ENCODE results near the gene CPNE8. TPM values are rescaled to one million over a fixed set of nuclear protein-coding genes. Genes with fewer than 3 reads are reported as not detected.
A peak's percentile ranks its signal among the peaks of the same experiment; 100 is the strongest.

CPNE8 gene
- total and polyA plus RNA-seq, 3 experiments from 2014 or later = 2.1 to 6.3 (median 5.9) TPM

GRCh38 chr12:38708466-38708865 is 196.9 kb downstream of the CPNE8 start:
- H3K9me3 Mint-ChIP-seq = peaks cover 0 to 4% (median 1%) of the 10 kb centered on the region in 5 donors
- POLR2A ChIA-PET = no interaction called here
- Histone ChIP-seq H3K4me1 (ENCODE audit: insufficient read depth, low read length) (no peaks in the 10 kb centered on the region), H3K4me3 (ENCODE audit: low read length) (no peak overlapping the region), H3K27me3 (ENCODE audit: insufficient read depth, low read length, poor library complexity, severe bottlenecking) (no peaks in the 10 kb centered on the region), H3K36me3 (ENCODE audit: insufficient read depth, low read length) (no peaks in the 10 kb centered on the region), H3K27ac (ENCODE audit: low read depth, low read length) (no peak overlapping the region), H3K9me3 (ENCODE audit: low read length) (no peaks in the 10 kb centered on the region)
- H3K27ac Mint-ChIP-seq = no peak overlapping the region
- no peaks in the 10 kb centered on the region for H3K4me1 Mint-ChIP-seq
- no peak for DNase-seq
- no peak overlapping the region for H3K4me3 Mint-ChIP-seq
- H3K36me3 Mint-ChIP-seq = no peaks in the 10 kb centered on the region
- H3K27me3 Mint-ChIP-seq = no peaks in the 10 kb centered on the region
- CTCF ChIA-PET = no interaction called here

GRCh38 chr12:38707648-38708047 is 197.7 kb downstream of the CPNE8 start:
- H3K9me3 ChIP-seq (ENCODE audit: low read length) = no peaks in the 10 kb centered on the region
- no peaks in the 10 kb centered on the region for H3K27me3 ChIP-seq (ENCODE audit: insufficient read depth, low read length, poor library complexity, severe bottlenecking)
- no peaks in the 10 kb centered on the region for H3K4me1 ChIP-seq (ENCODE audit: insufficient read depth, low read length)
- ChIA-PET CTCF (no interaction called here), POLR2A (no interaction called here)
- H3K4me3 ChIP-seq (ENCODE audit: low read length) = no peak overlapping the region
- no peak overlapping the region for H3K4me3 Mint-ChIP-seq
- no peaks in the 10 kb centered on the region for H3K27me3 Mint-ChIP-seq
- H3K27ac Mint-ChIP-seq = no peak overlapping the region
- DNase-seq = no peak
- no peaks in the 10 kb centered on the region for H3K36me3 ChIP-seq (ENCODE audit: insufficient read depth, low read length)
- no peaks in the 10 kb centered on the region for H3K36me3 Mint-ChIP-seq
- H3K4me1 Mint-ChIP-seq = no peaks in the 10 kb centered on the region
- peaks cover 0 to 3% (median 1%) of the 10 kb centered on the region in 5 donors for H3K9me3 Mint-ChIP-seq
- H3K27ac ChIP-seq (ENCODE audit: low read depth, low read length) = no peak overlapping the region

- Histone ChIP-seq H3K27me3 (ENCODE audit: insufficient read depth, low read length, poor library complexity, severe bottlenecking) (no peaks in the 10 kb centered on the region), H3K4me3 (ENCODE audit: low read length) (no peak overlapping the region), H3K27ac (ENCODE audit: low read depth, low read length) (no peak overlapping the region), H3K4me1 (ENCODE audit: insufficient read depth, low read length) (no peaks in the 10 kb centered on the region), H3K9me3 (ENCODE audit: low read length) (no peaks in the 10 kb centered on the region), H3K36me3 (ENCODE audit: insufficient read depth, low read length) (no peaks in the 10 kb centered on the region)
- no peak for DNase-seq
- H3K36me3 Mint-ChIP-seq = peaks cover 0 to 3% (median 3%) of the 10 kb centered on the region in 3 donors
- ChIA-PET POLR2A (no interaction called here), CTCF (no interaction called here)
- H3K27me3 Mint-ChIP-seq = no peaks in the 10 kb centered on the region
- no peak overlapping the region for H3K27ac Mint-ChIP-seq
- H3K4me3 Mint-ChIP-seq = no peak overlapping the region
- peaks cover 0 to 6% (median 3%) of the 10 kb centered on the region in 5 donors for H3K9me3 Mint-ChIP-seq
- no peaks in the 10 kb centered on the region for H3K4me1 Mint-ChIP-seq
Measured at GRCh38 chr12:38697289-38697688, 208.1 kb downstream of the CPNE8 start.

GRCh38 chr12:38695057-38695456 is 210.3 kb downstream of the CPNE8 start:
- no peaks in the 10 kb centered on the region for H3K27me3 Mint-ChIP-seq
- H3K4me3 Mint-ChIP-seq = no peak overlapping the region
- peaks cover 0 to 2% (median 1%) of the 10 kb centered on the region in 3 donors for H3K36me3 Mint-ChIP-seq
- Histone ChIP-seq H3K27me3 (ENCODE audit: insufficient read depth, low read length, poor library complexity, severe bottlenecking) (no peaks in the 10 kb centered on the region), H3K36me3 (ENCODE audit: insufficient read depth, low read length) (no peaks in the 10 kb centered on the region), H3K4me3 (ENCODE audit: low read length) (no peak overlapping the region), H3K4me1 (ENCODE audit: insufficient read depth, low read length) (no peaks in the 10 kb centered on the region), H3K9me3 (ENCODE audit: low read length) (no peaks in the 10 kb centered on the region), H3K27ac (ENCODE audit: low read depth, low read length) (no peak overlapping the region)
- H3K9me3 Mint-ChIP-seq = peaks cover 0 to 6% (median 2%) of the 10 kb centered on the region in 5 donors
- DNase-seq = no peak
- ChIA-PET POLR2A (no interaction called here), CTCF (no interaction called here)
- peak overlapping the region in 1 of 8 donors; percentile 2 for H3K27ac Mint-ChIP-seq
- H3K4me1 Mint-ChIP-seq = no peaks in the 10 kb centered on the region

GRCh38 chr12:38691164-38691563 is 214.2 kb downstream of the CPNE8 start:
- no peaks in the 10 kb centered on the region for H3K27me3 ChIP-seq (ENCODE audit: insufficient read depth, low read length, poor library complexity, severe bottlenecking)
- Mint-ChIP-seq H3K27ac (no peak overlapping the region), H3K27me3 (no peaks in the 10 kb centered on the region), H3K9me3 (peaks cover 0 to 4% (median 2%) of the 10 kb centered on the region in 5 donors), H3K4me1 (no peaks in the 10 kb centered on the region), H3K36me3 (peaks cover 0 to 2% (median 1%) of the 10 kb centered on the region in 3 donors), H3K4me3 (no peak overlapping the region)
- no peak overlapping the region for H3K27ac ChIP-seq (ENCODE audit: low read depth, low read length)
- H3K36me3 ChIP-seq (ENCODE audit: insufficient read depth, low read length) = no peaks in the 10 kb centered on the region
- H3K9me3 ChIP-seq (ENCODE audit: low read length) = no peaks in the 10 kb centered on the region
- ChIA-PET POLR2A (no interaction called here), CTCF (no interaction called here)
- H3K4me3 ChIP-seq (ENCODE audit: low read length) = no peak overlapping the region
- no peak for DNase-seq
- no peaks in the 10 kb centered on the region for H3K4me1 ChIP-seq (ENCODE audit: insufficient read depth, low read length)

GRCh38 chr12:38690646-38691045 is 214.7 kb downstream of the CPNE8 start:
- H3K27ac ChIP-seq (ENCODE audit: low read depth, low read length) = no peak overlapping the region
- Mint-ChIP-seq H3K9me3 (peaks cover 0 to 4% (median 2%) of the 10 kb centered on the region in 5 donors), H3K4me3 (no peak overlapping the region), H3K27me3 (no peaks in the 10 kb centered on the region), H3K27ac (no peak overlapping the region), H3K4me1 (no peaks in the 10 kb centered on the region), H3K36me3 (peaks cover 0 to 4% (median 1%) of the 10 kb centered on the region in 3 donors)
- H3K36me3 ChIP-seq (ENCODE audit: insufficient read depth, low read length) = no peaks in the 10 kb centered on the region
- H3K27me3 ChIP-seq (ENCODE audit: insufficient read depth, low read length, poor library complexity, severe bottlenecking) = no peaks in the 10 kb centered on the region
- CTCF ChIA-PET = no interaction called here
- no peaks in the 10 kb centered on the region for H3K4me1 ChIP-seq (ENCODE audit: insufficient read depth, low read length)
- no peak overlapping the region for H3K4me3 ChIP-seq (ENCODE audit: low read length)
- POLR2A ChIA-PET = no interaction called here
- DNase-seq = no peak
- H3K9me3 ChIP-seq (ENCODE audit: low read length) = no peaks in the 10 kb centered on the region

GRCh38 chr12:38689704-38690103 is 215.7 kb downstream of the CPNE8 start:
- Mint-ChIP-seq H3K4me1 (no peaks in the 10 kb centered on the region), H3K27ac (no peak overlapping the region), H3K27me3 (no peaks in the 10 kb centered on the region), H3K9me3 (peaks cover 0 to 4% (median 2%) of the 10 kb centered on the region in 5 donors), H3K36me3 (peaks cover 4 to 6% (median 4%) of the 10 kb centered on the region in 3 donors), H3K4me3 (no peak overlapping the region)
- POLR2A ChIA-PET = no interaction called here
- DNase-seq = no peak
- no peak overlapping the region for H3K4me3 ChIP-seq (ENCODE audit: low read length)
- no peaks in the 10 kb centered on the region for H3K4me1 ChIP-seq (ENCODE audit: insufficient read depth, low read length)
- no peaks in the 10 kb centered on the region for H3K9me3 ChIP-seq (ENCODE audit: low read length)
- H3K27ac ChIP-seq (ENCODE audit: low read depth, low read length) = no peak overlapping the region
- H3K27me3 ChIP-seq (ENCODE audit: insufficient read depth, low read length, poor library complexity, severe bottlenecking) = no peaks in the 10 kb centered on the region
- H3K36me3 ChIP-seq (ENCODE audit: insufficient read depth, low read length) = no peaks in the 10 kb centered on the region
- CTCF ChIA-PET = no interaction called here

- CTCF ChIA-PET = no interaction called here
Measured at GRCh38 chr12:38689195-38689594, 216.2 kb downstream of the CPNE8 start.

GRCh38 chr12:38682521-38682920 is 222.9 kb downstream of the CPNE8 start:
- no peaks in the 10 kb centered on the region for H3K4me1 Mint-ChIP-seq
- Histone ChIP-seq H3K4me3 (ENCODE audit: low read length) (no peak overlapping the region), H3K27me3 (ENCODE audit: insufficient read depth, low read length, poor library complexity, severe bottlenecking) (no peaks in the 10 kb centered on the region), H3K36me3 (ENCODE audit: insufficient read depth, low read length) (no peaks in the 10 kb centered on the region), H3K4me1 (ENCODE audit: insufficient read depth, low read length) (no peaks in the 10 kb centered on the region), H3K9me3 (ENCODE audit: low read length) (no peaks in the 10 kb centered on the region), H3K27ac (ENCODE audit: low read depth, low read length) (no peak overlapping the region)
- H3K9me3 Mint-ChIP-seq = peaks cover 0 to 2% (median 0%) of the 10 kb centered on the region in 5 donors
- ChIA-PET POLR2A (no interaction called here), CTCF (no interaction called here)
- H3K36me3 Mint-ChIP-seq = peaks cover 4 to 6% (median 5%) of the 10 kb centered on the region in 3 donors
- H3K27me3 Mint-ChIP-seq = no peaks in the 10 kb centered on the region
- no peak overlapping the region for H3K4me3 Mint-ChIP-seq
- DNase-seq = no peak
- H3K27ac Mint-ChIP-seq = no peak overlapping the region

More at GRCh38 chr12:38689195-38689594, 216.2 kb downstream of the CPNE8 start:
- POLR2A ChIA-PET = no interaction called here
- Histone ChIP-seq H3K36me3 (ENCODE audit: insufficient read depth, low read length) (no peaks in the 10 kb centered on the region), H3K9me3 (ENCODE audit: low read length) (no peaks in the 10 kb centered on the region), H3K4me3 (ENCODE audit: low read length) (no peak overlapping the region), H3K27me3 (ENCODE audit: insufficient read depth, low read length, poor library complexity, severe bottlenecking) (no peaks in the 10 kb centered on the region), H3K27ac (ENCODE audit: low read depth, low read length) (no peak overlapping the region), H3K4me1 (ENCODE audit: insufficient read depth, low read length) (no peaks in the 10 kb centered on the region)
- Mint-ChIP-seq H3K27me3 (no peaks in the 10 kb centered on the region), H3K27ac (no peak overlapping the region), H3K9me3 (peaks cover 0 to 4% (median 2%) of the 10 kb centered on the region in 5 donors), H3K36me3 (peaks cover 4 to 6% (median 4%) of the 10 kb centered on the region in 3 donors), H3K4me1 (no peaks in the 10 kb centered on the region), H3K4me3 (no peak overlapping the region)
- no peak for DNase-seq
